Esophagus squamous epithelium (tissue), 4 donors: Measurements from ENCODE around the gene PHEX. TPM values are rescaled to one million over a fixed set of nuclear protein-coding genes. Genes with fewer than 3 reads are reported as not detected.

ENCODE experiments used
- total RNA-seq, 4 donors: library from RNA; depleted of rRNA; stranded (reverse); fragments of >200 nt; gene quantifications; one replicate each; pipeline ENCODE4 v1.1.0, GENCODE V29; 2016

PHEX gene
- total RNA-seq, 4 donors from 2014 or later, result 0.04 to 0.73 (median 0.31) TPM

Other genes starting within 250 kb of the PHEX start
- gene MBTPS2, start 192.7 kb upstream of the PHEX start, total RNA-seq, result 1 to 10 TPM; 3.0 to 7.1 (median 5.8) TPM
- gene YY2, start 176.3 kb upstream of the PHEX start, total RNA-seq, result 1 to 10 TPM in 2 of 4 donors, under 1 TPM in 2; 0.09 to 3.4 (median 0.81) TPM
- gene SMS, start 91.6 kb upstream of the PHEX start, total RNA-seq, result 10 to 100 TPM; 19.0 to 46.7 (median 31.3) TPM
- not detected for gene CBLL2, start 240.6 kb downstream of the PHEX start, total RNA-seq